ENCODE measurements around the gene MAP3K3.

Gene MAP3K3

DNA sequence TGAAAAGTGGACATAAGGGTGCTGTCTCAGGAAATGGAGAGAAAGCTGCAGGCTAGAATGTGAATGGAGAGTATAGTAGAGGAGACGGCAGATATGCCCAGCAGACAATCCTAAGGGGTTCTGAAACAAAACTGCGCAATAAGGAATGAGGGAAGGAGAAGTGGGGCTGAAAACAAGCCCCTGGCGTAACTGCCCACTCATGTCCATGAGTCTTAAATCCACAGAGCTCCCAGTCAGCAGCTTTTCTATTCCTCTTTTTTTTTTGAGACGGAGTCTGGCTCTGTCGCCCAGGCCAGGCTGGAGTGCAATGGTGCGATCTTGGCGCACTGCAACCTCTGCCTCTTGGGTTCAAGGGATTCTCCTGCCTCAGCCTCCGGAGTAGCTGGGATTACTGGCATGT is 113.5 kb downstream of the MAP3K3 start:
- TF ChIP-seq, protein P1, sequence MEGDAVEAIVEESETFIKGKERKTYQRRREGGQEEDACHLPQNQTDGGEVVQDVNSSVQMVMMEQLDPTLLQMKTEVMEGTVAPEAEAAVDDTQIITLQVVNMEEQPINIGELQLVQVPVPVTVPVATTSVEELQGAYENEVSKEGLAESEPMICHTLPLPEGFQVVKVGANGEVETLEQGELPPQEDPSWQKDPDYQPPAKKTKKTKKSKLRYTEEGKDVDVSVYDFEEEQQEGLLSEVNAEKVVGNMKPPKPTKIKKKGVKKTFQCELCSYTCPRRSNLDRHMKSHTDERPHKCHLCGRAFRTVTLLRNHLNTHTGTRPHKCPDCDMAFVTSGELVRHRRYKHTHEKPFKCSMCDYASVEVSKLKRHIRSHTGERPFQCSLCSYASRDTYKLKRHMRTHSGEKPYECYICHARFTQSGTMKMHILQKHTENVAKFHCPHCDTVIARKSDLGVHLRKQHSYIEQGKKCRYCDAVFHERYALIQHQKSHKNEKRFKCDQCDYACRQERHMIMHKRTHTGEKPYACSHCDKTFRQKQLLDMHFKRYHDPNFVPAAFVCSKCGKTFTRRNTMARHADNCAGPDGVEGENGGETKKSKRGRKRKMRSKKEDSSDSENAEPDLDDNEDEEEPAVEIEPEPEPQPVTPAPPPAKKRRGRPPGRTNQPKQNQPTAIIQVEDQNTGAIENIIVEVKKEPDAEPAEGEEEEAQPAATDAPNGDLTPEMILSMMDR (IDR thresholded peaks at IDR 0.05), result no peak

DNA sequence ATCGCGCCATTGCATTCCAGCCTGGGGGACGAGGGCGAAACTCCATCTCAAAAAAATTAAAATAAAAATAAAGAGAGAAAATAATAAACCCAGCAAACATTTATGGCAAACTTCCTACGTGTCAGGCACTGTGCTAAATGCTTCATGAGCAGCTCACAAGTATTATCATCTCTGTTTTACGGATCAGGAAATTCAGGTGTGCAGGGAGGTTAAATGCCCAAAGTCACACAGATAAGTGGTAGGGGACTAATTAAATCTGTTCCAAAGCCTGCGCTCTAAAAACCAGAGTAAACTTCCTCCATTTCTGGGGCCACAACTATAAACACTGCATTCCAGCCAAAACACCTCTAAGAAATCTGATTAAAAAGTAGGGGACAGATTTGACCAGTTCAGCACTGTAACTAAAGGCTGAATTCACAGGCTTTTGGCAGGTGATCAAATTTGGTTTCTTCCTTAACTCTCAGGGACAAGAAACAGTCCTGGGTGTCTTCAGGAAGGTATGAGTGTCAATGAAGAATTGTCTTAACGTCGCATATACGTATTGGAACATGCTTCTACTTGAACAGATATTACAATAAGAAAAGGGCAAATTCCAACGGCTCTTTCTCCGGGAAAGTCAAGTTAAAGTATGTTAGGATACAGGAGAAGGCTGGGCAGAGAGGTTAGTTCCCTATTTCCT is 118.4 kb downstream of the MAP3K3 start:
- TF ChIP-seq, protein P1 (IDR thresholded peaks at IDR 0.05), result no peak

DNA sequence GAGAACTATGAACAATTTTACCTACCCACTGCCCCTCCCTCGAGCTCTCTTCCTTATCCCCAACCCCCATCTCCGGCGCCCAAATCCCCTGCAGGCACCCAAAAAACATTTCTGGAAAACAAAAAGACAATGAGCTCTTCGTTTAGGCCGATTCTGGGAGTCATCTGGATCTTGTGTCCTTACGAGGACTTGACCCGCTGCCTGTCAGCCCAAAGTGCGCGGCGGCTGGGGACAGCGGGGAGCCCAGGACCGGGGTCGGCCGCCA is 118.9 kb downstream of the MAP3K3 start:
- TF ChIP-seq, protein P1 (IDR thresholded peaks at IDR 0.05), result no peak

DNA sequence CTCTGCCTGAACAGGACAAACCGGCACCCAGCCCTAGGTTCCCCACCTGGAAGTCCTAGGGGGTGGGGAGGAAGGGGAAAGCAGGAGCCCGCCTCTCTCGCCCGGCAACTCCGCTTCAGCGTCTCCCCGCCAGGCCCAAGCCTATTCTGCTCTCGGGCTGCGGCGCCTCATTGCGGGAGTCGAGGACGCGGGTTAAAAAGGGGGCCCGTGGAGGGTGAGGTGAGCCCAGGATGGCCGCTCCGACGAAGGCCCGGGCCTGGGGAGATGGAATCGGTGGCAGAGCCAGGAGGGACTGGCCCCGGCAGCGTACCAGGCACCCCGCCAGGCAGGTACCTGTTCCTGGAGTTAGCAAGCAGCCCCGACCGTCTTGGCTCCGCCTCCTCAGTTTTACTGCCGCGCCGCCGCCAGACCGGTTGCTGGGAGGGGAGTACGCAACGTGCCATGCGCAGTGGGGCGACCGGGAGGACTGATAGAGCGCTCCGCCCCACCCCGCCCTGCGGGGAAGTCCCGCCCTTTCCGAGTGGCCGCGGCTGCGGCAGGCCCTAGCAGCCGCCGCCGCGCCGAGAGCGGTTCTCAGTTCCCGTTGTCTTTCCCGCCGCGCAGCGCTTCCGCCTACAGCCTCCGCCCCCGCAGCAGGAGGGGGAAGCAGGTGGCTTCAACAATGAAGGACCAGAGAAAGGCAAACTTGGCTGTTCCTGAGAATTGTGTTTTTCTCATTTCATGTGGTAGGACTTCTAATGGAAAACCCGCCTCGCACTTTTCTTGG is 119.4 kb downstream of the MAP3K3 start, which contains the start of gene STRADA:
STRADA (minus strand) TSS at position 392 of the 766 bp plus-strand sequence. CDS start 13,430 bp downstream, outside the sequence.
- TF ChIP-seq, protein P1 (IDR thresholded peaks at IDR 0.05), result no peak
